IPS DF 6.9 (cell line): Measurements from ENCODE around the gene CDH23.

ENCODE experiments used
- DNase-seq: peaks from one replicate; pipeline ENCODE4 v3.0.0-alpha.2; 2013; ENCODE audit warnings: low read depth, low spot score
- H3K27ac ChIP-seq: one replicate; pipeline ENCODE4 v1.5.1; 2013; ENCODE audit warnings: low read length, control low read depth
- H3K27me3 ChIP-seq: 2 replicates; pipeline ENCODE4 v1.6.1; 2013; ENCODE audit warnings: mild to moderate bottlenecking, low read length; ENCODE audit not compliant: control insufficient read depth, insufficient read depth
- H3K36me3 ChIP-seq: 2 replicates; pipeline ENCODE4 v1.6.1; 2013; ENCODE audit warnings: low read length; ENCODE audit not compliant: control insufficient read depth, insufficient read depth
- H3K4me1 ChIP-seq: 2 replicates; pipeline ENCODE4 v1.6.1; 2013; ENCODE audit warnings: low read length; ENCODE audit not compliant: control insufficient read depth, insufficient read depth
- H3K4me3 ChIP-seq: 2 replicates; pipeline ENCODE4 v1.5.1; 2013; ENCODE audit warnings: mild to moderate bottlenecking, low read length
- H3K9me3 ChIP-seq: 2 replicates; pipeline ENCODE4 v1.6.1; 2013; ENCODE audit warnings: low read length, inconsistent platforms; ENCODE audit not compliant: control insufficient read depth, insufficient read depth
- WGBS: extraction: QIAGEN DNeasy Blood & Tissue Kit; methylation state at CpG from one replicate; pipeline ENCODE4 v1.1.7; 2013; ENCODE audit warnings: mixed read lengths, missing lambda C conversion rate; ENCODE audit not compliant: insufficient read length, insufficient coverage; 5-methylcytosine and 5-hydroxymethylcytosine counted together

The CDH23 gene

DNA sequence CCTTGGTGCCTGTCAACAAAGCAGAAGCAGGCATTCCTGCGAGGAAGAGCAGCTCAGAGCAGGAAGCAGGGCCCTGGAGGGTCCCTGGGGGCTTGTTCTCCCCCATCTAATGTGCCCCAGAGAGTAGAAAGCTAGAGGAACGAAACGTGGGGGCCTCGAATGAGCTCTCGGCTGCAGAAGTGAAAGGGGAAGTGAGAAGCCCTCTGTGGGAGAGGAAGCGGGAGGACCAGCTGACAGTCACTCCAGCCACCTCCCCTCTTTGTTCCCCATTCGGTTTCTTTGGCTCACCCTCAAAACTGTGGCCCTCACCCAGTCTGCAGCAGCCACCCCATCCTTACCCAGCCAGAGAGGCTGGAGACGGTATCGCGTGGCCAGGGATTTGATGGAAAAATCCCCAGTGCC, 297.8 kb downstream of the CDH23 start:
- no peak overlapping the region for H3K4me3 ChIP-seq
- DNase-seq = no peak
- no peaks in the 10 kb centered on the region for H3K9me3 ChIP-seq
- WGBS = no CpG with 5 or more reads among the region's 10 CpGs
- no peak overlapping the region for H3K27ac ChIP-seq
- no peaks in the 10 kb centered on the region for H3K36me3 ChIP-seq
- no peaks in the 10 kb centered on the region for H3K27me3 ChIP-seq
- no peaks in the 10 kb centered on the region for H3K4me1 ChIP-seq

GRCh38 chr10:71695502-71696476, 299.1 kb downstream of the CDH23 start:
- Histone ChIP-seq H3K36me3 (no peaks in the 10 kb centered on the region), H3K27me3 (no peaks in the 10 kb centered on the region), H3K9me3 (no peaks in the 10 kb centered on the region), H3K4me1 (no peaks in the 10 kb centered on the region), H3K27ac (no peak overlapping the region), H3K4me3 (no peak overlapping the region)
- DNase-seq = no peak
- WGBS = no CpG with 5 or more reads among the region's 14 CpGs

DNA sequence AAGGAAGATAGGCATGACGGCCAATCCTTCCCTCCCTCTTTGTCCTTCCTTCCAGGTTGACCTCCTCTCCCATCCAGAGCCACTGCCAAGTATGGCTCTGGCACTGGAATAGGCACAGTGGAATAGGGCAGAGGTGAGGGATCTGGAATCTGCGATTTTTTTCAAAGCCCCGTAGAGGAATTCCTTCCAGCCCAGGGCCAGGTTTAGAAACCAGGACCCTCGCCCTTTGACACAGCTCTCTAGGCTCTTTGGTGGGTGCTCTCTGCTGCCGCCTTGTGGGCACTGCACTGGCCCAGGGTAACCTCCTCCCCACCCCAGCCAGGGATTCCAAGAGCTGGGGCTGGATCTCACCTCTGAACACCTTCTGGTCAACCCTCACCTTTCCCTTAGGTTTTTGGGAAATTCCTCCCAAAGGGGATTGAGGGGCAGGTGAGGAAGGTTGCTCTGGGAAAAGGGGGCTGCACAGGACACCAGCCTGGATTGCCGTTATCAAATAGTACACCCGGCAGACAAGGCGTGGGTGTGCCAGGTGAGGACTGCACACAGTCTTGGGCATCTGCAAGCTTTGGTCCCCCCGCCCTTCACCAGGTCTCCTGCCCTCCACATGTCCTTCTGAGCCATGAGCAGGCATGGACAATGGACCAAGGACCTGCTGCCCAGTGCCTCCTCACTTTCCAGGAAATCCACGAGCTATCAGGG, 300.1 kb downstream of the CDH23 start:
- Histone ChIP-seq H3K9me3 (no peaks in the 10 kb centered on the region), H3K36me3 (no peaks in the 10 kb centered on the region), H3K27ac (no peak overlapping the region), H3K4me3 (no peak overlapping the region), H3K4me1 (no peaks in the 10 kb centered on the region), H3K27me3 (no peaks in the 10 kb centered on the region)
- DNase-seq = peak; percentile 55
- no CpG with 5 or more reads among the region's 10 CpGs for WGBS

DNA sequence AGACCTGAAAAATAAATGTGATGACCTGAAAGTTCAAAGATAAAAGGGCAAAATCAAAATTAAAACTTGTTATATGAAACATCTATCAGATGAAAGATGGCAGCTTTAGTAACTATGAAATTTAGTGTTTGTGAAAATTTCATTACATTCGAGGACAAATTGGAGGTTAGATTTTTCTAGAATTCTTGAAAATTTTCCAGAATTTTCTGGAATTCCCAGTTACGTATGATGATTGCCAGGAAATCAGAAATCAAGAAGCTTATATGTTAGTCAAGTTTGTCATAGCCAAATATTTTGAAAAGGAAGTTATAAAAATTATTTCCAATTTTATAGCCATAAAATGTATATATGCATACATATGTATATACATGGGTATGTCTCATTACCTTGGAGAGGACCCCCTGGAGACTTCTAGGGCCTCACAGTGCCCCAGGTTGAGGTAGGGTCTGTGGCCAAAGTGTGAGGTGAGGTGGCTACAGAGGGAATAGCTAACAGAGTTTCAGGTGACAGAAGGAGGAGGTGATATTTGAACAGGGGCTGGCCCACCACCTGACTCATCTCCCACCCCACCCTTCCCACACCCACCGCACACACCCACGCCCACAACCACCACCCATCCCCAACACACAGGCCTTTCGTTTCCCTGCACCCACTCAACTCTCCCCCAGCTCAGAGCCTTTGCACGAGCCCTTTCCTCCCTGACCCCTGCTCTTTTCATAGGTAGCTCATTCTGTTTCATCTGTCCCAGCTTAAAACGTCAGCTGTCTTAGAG, 301.4 kb downstream of the CDH23 start:
- Histone ChIP-seq H3K4me3 (no peak overlapping the region), H3K36me3 (no peaks in the 10 kb centered on the region), H3K4me1 (no peaks in the 10 kb centered on the region), H3K9me3 (no peaks in the 10 kb centered on the region), H3K27me3 (no peaks in the 10 kb centered on the region), H3K27ac (no peak overlapping the region)
- WGBS = no CpG with 5 or more reads among the region's 7 CpGs
- no peak for DNase-seq

GRCh38 chr10:71698737-71699136, 302.0 kb downstream of the CDH23 start:
- Histone ChIP-seq H3K27ac (no peak overlapping the region), H3K27me3 (no peaks in the 10 kb centered on the region), H3K36me3 (no peaks in the 10 kb centered on the region), H3K9me3 (no peaks in the 10 kb centered on the region), H3K4me3 (no peak overlapping the region), H3K4me1 (no peaks in the 10 kb centered on the region)
- WGBS = no CpG with 5 or more reads among the region's 5 CpGs
- DNase-seq = no peak

DNA sequence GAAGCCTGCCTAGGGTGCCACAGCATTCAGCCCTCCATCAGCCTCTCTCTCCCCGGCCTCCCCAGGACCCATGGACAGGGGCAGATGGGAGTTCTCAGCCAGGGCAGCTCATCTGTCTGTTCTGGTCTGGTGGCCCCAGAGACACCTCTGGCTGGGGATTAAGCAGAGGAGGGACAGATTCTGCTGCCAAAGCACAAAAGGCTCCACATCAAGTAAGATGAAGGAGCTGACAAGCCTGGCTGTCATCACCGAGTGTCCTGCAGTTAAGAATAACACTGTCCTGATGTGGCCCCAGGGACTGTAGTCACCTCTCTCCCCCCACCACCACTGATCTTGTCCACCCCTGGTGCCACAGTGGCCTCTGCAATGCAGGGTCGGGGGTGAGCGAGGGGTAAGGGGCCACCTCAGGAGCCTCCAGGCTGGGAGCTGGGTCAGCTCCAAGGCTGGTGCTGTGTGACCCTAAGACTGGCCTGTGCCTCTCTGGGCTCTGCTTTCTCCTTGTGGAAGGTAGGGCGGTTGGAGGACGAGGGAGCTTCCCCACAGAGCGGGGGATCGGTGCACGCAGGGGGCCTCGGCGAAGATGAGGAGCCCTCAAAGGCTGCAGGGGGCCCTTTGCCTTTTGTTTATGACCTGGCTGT, 304.1 kb downstream of the CDH23 start:
- DNase-seq = no peak
- Histone ChIP-seq H3K27me3 (no peaks in the 10 kb centered on the region), H3K27ac (no peak overlapping the region), H3K36me3 (no peaks in the 10 kb centered on the region), H3K4me1 (no peaks in the 10 kb centered on the region), H3K4me3 (no peak overlapping the region), H3K9me3 (no peaks in the 10 kb centered on the region)
- WGBS = no CpG with 5 or more reads among the region's 11 CpGs

GRCh38 chr10:71701496-71702132, 304.9 kb downstream of the CDH23 start:
- no peaks in the 10 kb centered on the region for H3K27me3 ChIP-seq
- DNase-seq = no peak
- WGBS = no CpG with 5 or more reads among the region's 11 CpGs

DNA sequence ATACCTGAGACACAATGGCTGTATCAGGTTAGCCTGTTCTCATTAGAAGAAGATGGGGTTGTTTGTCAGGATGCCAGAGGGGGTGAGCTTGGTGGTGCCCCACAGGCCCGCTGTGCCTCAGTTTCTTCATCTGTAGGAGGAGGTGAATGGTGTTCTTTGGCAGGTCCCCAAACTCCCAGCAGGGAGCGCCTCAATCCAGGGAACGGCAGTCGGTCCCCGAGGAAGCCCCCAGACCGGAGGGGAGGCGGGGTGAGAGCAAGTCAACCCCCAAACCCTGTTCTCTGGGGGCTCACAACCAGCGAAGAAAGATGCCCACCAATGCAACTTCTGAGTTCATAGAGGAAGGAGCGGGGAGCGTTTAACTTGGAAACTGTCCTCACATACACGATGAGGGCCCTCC, 306.9 kb downstream of the CDH23 start:
- WGBS = no CpG with 5 or more reads among the region's 11 CpGs
- Histone ChIP-seq H3K27ac (no peak overlapping the region), H3K4me3 (no peak overlapping the region), H3K9me3 (no peaks in the 10 kb centered on the region), H3K36me3 (no peaks in the 10 kb centered on the region), H3K4me1 (no peaks in the 10 kb centered on the region), H3K27me3 (no peaks in the 10 kb centered on the region)
- no peak for DNase-seq

More at GRCh38 chr10:71701496-71702132, 304.9 kb downstream of the CDH23 start:
- H3K27ac ChIP-seq = no peak overlapping the region
- H3K4me3 ChIP-seq = no peak overlapping the region
- H3K36me3 ChIP-seq = no peaks in the 10 kb centered on the region
- no peaks in the 10 kb centered on the region for H3K9me3 ChIP-seq
- no peaks in the 10 kb centered on the region for H3K4me1 ChIP-seq

- H3K36me3 ChIP-seq = no peaks in the 10 kb centered on the region
- no CpG with 5 or more reads among the region's 18 CpGs for WGBS
- no peaks in the 10 kb centered on the region for H3K4me1 ChIP-seq
- H3K27me3 ChIP-seq = no peaks in the 10 kb centered on the region
- H3K9me3 ChIP-seq = no peaks in the 10 kb centered on the region
- no peak overlapping the region for H3K27ac ChIP-seq
- no peak overlapping the region for H3K4me3 ChIP-seq
- no peak for DNase-seq
These were observed 308.1 kb downstream of the CDH23 start for GRCh38 chr10:71704816-71705215.
